GM12801 (cell line): ENCODE results near the gene SEC61A1.

Experiments
- CTCF ChIP-seq: IDR thresholded peaks from one replicate; pipeline ENCODE4 v1.5.1; 2011; ENCODE audit warnings: control low read depth; ENCODE audit not compliant: insufficient read length; ENCODE audit errors: extremely low read depth

The SEC61A1 gene

GRCh38 chr3:128050597-128050996, 1.6 kb upstream of the SEC61A1 start:
- no peak for TF ChIP-seq CTCF

- TF ChIP-seq CTCF = no peak
These were observed 789 bp upstream of the SEC61A1 start for GRCh38 chr3:128051459-128051836.

GRCh38 chr3:128052595-128053351, 536 bp downstream of the SEC61A1 start:
- no peak for TF ChIP-seq CTCF

GRCh38 chr3:128053614-128054013, 1.4 kb downstream of the SEC61A1 start:
- no peak for TF ChIP-seq CTCF

GRCh38 chr3:128054367-128054766, 2.1 kb downstream of the SEC61A1 start:
- TF ChIP-seq CTCF = no peak

- no peak for TF ChIP-seq CTCF
These were observed 4.0 kb downstream of the SEC61A1 start for GRCh38 chr3:128056258-128056657.

- no peak for TF ChIP-seq CTCF
These were observed 8.5 kb downstream of the SEC61A1 start for GRCh38 chr3:128060473-128061381.
